GM12878 (cell line): ENCODE data around the gene SMURF1. TPM values are rescaled to one million over a fixed set of nuclear protein-coding genes. Genes with fewer than 3 reads are reported as not detected.
A peak's percentile ranks its signal among the peaks of the same experiment; 100 is the strongest.

Experiments used
- ATAC-seq: fragments of 200-7000 bp; cut with Tn5 transposase; 3 replicates; pipeline ENCODE4 v1.9.1; 2020; ENCODE audit warnings: mild to moderate bottlenecking, moderate library complexity
- BruUV-seq: library from RNA; stranded (reverse); fragments of 400-500 nt; replicated peaks from 2 replicates; lab custom pipeline; 2021; lab: Mats Ljungman, UMichigan
- CTCF ChIA-PET: fragments of 300-600 bp; sonication (Branson Sonifier 250); formaldehyde crosslinking; extraction: SDS; loops from one replicate; lab custom pipeline; 2021; ENCODE audit warnings: inconsistent platforms; lab: Yijun Ruan, JAX
- POLR2A ChIA-PET: fragments of 350-600 bp; formaldehyde crosslinking; extraction: SDS; loops from one replicate; lab custom pipeline; 2021; ENCODE audit warnings: inconsistent platforms; lab: Charles Lee
- RAD21 ChIA-PET: fragments of 300-600 bp; sonication (Branson Sonifier 250); formaldehyde crosslinking; loops from one replicate; lab custom pipeline; 2023; ENCODE audit warnings: antibody characterized with exemption; ENCODE audit not compliant: unreplicated experiment; lab: Charles Lee
- SMC1A ChIA-PET: fragments of 300-600 bp; sonication (Branson Sonifier 250); formaldehyde crosslinking; loops from one replicate; lab custom pipeline; 2023; ENCODE audit not compliant: unreplicated experiment, uncharacterized antibody; lab: Charles Lee
- DNase-seq: peaks from one replicate; pipeline ENCODE4 v3.0.0-alpha.2; 2011; ENCODE audit warnings: low read depth, low spot score
- FAIRE-seq: peaks from 3 replicates; lab custom pipeline; 2011; peaks lifted over from hg19 to GRCh38; lab: Jason Lieb, UNC
- H2AFZ ChIP-seq: 2 replicates; pipeline ENCODE4 v1.6.0; 2011; ENCODE audit warnings: low read depth, low read length, control low read depth; ENCODE audit not compliant: control insufficient read depth
- H3K27ac ChIP-seq: 2 replicates; pipeline ENCODE4 v1.5.1; 2011; ENCODE audit warnings: control low read depth; ENCODE audit not compliant: control insufficient read depth, insufficient read depth
- H3K27me3 ChIP-seq, 2 experiments: replicated peaks in 1 of 2; 2 replicates each; pipeline versions ENCODE4 v1.6.0 to v1.6.1; 2011; ENCODE audit warnings: low read length in 1 of 2; ENCODE audit not compliant: control insufficient read depth in 2 of 2, insufficient read depth in 2 of 2
- H3K36me3 ChIP-seq, 2 experiments: 2 replicates each; pipeline ENCODE4 v1.5.1; 2011; ENCODE audit warnings: low read length in 1 of 2; ENCODE audit not compliant: control insufficient read depth in 2 of 2, insufficient read depth in 2 of 2
- H3K4me1 ChIP-seq: 2 replicates; pipeline ENCODE4 v1.6.1; 2011; ENCODE audit warnings: mild to moderate bottlenecking, low read length, moderate library complexity, mixed read lengths; ENCODE audit not compliant: control insufficient read depth, insufficient read depth
- H3K4me2 ChIP-seq: 2 replicates; pipeline ENCODE4 v1.6.0; 2011; ENCODE audit warnings: control low read depth; ENCODE audit not compliant: control insufficient read depth, insufficient read depth
- H3K4me3 ChIP-seq: fragments of 200-600 bp; sonication (generic); 2 replicates; pipeline ENCODE4 v1.5.1; 2016
- H3K79me2 ChIP-seq: 2 replicates; pipeline ENCODE4 v1.6.0; 2011; ENCODE audit warnings: low read length; ENCODE audit not compliant: control insufficient read depth, insufficient read depth
- H3K9ac ChIP-seq: 2 replicates; pipeline ENCODE4 v1.8.0; 2011; ENCODE audit warnings: low read length, control low read depth, mixed read lengths; ENCODE audit not compliant: control insufficient read depth, insufficient read depth
- H3K9me3 ChIP-seq: replicated peaks from 3 replicates; pipeline ENCODE4 v1.5.1; 2011; ENCODE audit warnings: mild to moderate bottlenecking, low read length; ENCODE audit not compliant: control insufficient read depth, insufficient read depth
- H4K20me1 ChIP-seq: 2 replicates; pipeline ENCODE4 v1.6.0; 2011; ENCODE audit not compliant: control insufficient read depth, insufficient read depth
- EZH2 ChIP-seq: IDR thresholded peaks from 2 replicates; pipeline ENCODE4 v1.6.1; 2012; ENCODE audit warnings: low read depth, mild to moderate bottlenecking, control low read depth, inconsistent platforms, low read length, borderline replicate concordance; ENCODE audit not compliant: control insufficient read depth
- MXI1 ChIP-seq: fragments of 150-350 bp; IDR thresholded peaks from 2 replicates; pipeline ENCODE4 v1.6.1; 2011; ENCODE audit warnings: low read depth, mild to moderate bottlenecking, inconsistent platforms, low read length, improper control_type of control experiment
- PAX5 ChIP-seq: IDR thresholded peaks from 2 replicates; pipeline ENCODE4 v1.6.1; 2011; ENCODE audit warnings: low read depth, low read length, borderline replicate concordance
- SPI1 ChIP-seq: IDR thresholded peaks from 2 replicates; pipeline ENCODE4 v1.6.1; 2011; ENCODE audit warnings: low read depth, mild to moderate bottlenecking, low read length, moderate library complexity, borderline replicate concordance; ENCODE audit not compliant: insufficient read depth
- ZNF24 ChIP-seq: fragments of 450-650 bp; IDR thresholded peaks from 2 replicates; pipeline ENCODE4 v1.6.1; 2017; ENCODE audit warnings: antibody characterized with exemption, mild to moderate bottlenecking
- WGBS: methylation state at CpG from one replicate; pipeline ENCODE4 v1.1.6; 2016; ENCODE audit warnings: low lambda C conversion rate; ENCODE audit not compliant: insufficient replicate concordance, insufficient coverage; ENCODE audit errors: missing lambda C conversion rate; 5-methylcytosine and 5-hydroxymethylcytosine counted together
- in situ Hi-C: fragments of 300-500 bp; cut with MboI; formaldehyde crosslinking; loops from 9 replicates; pipeline ENCODE4 v1.14.3; 2018; ENCODE audit warnings: mixed read lengths
- intact Hi-C: fragments of 100-400 bp; cut with micrococcal nuclease; formaldehyde crosslinking; loops from one replicate; pipeline ENCODE4 v1.14.2; 2022; ENCODE audit not compliant: unreplicated experiment
- polyA plus RNA-seq, 11 experiments: library from polyadenylated mRNA; depleted of rRNA in 4 of 11; unstranded in 6 of 11; stranded (reverse) in 5 of 11; fragments of >200 nt; fragmentation: Nextera tagmentation in 4 of 11; fragmentation: Illumina TruSeq in 1 of 11; extraction: Ambion mirVana in 4 of 11; extraction: Trizol in 1 of 11; gene quantifications; 1 replicate in 1 of 11; 2 replicates in 10 of 11; pipeline versions ENCODE4 v1.2.1 to v1.2.3, GENCODE V29; 2011 to 2016; ENCODE audit warnings: inconsistent platforms in 2 of 11, missing spikeins in 2 of 11, low read depth in 1 of 11
- total RNA-seq, 4 experiments: library from RNA; depleted of rRNA in 3 of 4; stranded (reverse); fragments of >200 nt in 3 of 4; fragmentation: Illumina TruSeq in 1 of 4; extraction: Trizol in 1 of 4; gene quantifications; 2 replicates each; pipeline versions ENCODE4 v1.2.1 to v1.2.3, GENCODE V29; 2013 to 2021
- TF ChIP-seq, protein P1 (sequence below): fragments of 450-650 bp; formaldehyde crosslinking; IDR thresholded peaks from 2 replicates; pipeline ENCODE4 v1.5.0; 2022; ENCODE audit warnings: mild to moderate bottlenecking, missing genetic modification characterization

The SMURF1 gene
- total and polyA plus RNA-seq, 10 of the 15 experiments (the other 5 are each of a cell fraction or from before 2014, with no cell fraction given), result 0.76 to 14.0 (median 7.9) TPM

DNA sequence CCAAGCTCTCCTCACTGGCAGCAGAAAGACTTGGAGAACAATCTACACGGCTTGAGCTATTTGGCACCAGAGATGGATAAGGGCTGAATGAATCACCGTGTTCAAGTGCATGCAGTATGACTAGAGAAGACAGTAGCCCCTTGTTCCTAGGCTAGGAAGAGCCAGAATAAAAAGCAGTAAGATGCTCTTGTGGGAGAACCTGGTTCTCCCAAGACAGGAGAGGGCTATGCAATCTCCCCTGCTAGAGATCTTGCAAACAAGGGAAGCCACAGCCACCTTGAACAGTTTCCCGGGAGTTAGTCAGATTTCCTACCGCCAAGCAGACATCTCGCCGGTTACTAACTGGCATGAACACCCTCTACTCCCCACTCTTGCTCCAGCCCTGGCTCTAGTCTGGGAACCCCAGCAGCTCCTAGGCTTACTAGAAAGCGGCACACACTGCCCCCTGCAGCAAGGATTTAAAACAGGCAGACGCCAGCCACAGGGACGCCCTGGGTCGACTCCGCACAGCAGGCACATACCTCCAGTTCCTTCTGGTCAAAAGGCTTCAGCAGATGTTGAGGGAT is 107.3 kb downstream of the SMURF1 start (continued):
- TF ChIP-seq, protein P1, sequence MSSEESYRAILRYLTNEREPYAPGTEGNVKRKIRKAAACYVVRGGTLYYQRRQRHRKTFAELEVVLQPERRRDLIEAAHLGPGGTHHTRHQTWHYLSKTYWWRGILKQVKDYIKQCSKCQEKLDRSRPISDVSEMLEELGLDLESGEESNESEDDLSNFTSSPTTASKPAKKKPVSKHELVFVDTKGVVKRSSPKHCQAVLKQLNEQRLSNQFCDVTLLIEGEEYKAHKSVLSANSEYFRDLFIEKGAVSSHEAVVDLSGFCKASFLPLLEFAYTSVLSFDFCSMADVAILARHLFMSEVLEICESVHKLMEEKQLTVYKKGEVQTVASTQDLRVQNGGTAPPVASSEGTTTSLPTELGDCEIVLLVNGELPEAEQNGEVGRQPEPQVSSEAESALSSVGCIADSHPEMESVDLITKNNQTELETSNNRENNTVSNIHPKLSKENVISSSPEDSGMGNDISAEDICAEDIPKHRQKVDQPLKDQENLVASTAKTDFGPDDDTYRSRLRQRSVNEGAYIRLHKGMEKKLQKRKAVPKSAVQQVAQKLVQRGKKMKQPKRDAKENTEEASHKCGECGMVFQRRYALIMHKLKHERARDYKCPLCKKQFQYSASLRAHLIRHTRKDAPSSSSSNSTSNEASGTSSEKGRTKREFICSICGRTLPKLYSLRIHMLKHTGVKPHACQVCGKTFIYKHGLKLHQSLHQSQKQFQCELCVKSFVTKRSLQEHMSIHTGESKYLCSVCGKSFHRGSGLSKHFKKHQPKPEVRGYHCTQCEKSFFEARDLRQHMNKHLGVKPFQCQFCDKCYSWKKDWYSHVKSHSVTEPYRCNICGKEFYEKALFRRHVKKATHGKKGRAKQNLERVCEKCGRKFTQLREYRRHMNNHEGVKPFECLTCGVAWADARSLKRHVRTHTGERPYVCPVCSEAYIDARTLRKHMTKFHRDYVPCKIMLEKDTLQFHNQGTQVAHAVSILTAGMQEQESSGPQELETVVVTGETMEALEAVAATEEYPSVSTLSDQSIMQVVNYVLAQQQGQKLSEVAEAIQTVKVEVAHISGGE (CRISPR knock-in tag), result no peak
- TF ChIP-seq ZNF24 (no peak), MXI1 (no peak), EZH2 (no peak)

DNA sequence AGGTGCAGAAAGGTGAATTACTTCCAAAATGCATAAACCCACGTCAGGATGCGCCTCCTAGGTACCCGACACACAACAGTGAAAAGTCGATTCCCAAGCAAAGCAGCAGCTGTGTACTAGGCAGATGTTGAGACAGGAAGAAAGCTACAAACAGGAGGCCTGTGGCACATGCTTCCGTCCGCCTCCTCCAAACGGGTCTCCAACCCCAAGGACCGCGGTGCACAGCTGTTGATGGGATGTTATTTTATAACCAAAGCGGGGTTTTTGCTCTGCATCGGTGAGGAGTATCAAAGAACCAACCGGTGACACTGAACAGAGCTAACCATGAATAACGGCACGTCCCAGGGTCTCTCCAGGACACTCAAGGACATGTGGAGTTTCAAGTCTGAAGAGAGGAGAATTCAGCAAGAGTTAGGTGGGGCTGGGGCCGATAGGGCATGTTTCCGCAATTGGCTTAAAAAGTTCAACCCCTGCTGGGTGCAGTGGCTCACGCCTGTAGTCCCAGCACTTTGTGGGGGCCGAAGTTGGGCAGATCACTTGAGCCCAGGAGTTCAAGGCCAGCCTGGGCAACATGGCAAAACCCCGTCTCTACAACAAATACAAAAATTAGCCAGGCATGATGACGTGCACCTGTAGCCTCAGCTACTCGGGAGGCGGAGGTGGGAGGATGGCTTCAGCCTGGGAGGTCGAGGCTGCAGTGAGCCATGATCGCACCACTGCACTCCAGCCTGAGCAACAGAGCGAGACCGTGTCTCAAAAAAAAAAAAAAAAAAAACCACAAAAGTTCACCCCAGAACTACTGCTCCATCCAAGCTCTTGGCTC is 108.0 kb downstream of the SMURF1 start:
- Histone ChIP-seq H2AFZ (no peak overlapping the region), H3K4me3 (no peak overlapping the region), H3K4me2 (no peak overlapping the region), H3K9ac (no peak overlapping the region), H4K20me1 (no peaks in the 10 kb centered on the region), H3K27ac (no peak overlapping the region), H3K79me2 (no peaks in the 10 kb centered on the region), H3K9me3 (no peaks in the 10 kb centered on the region), H3K4me1 (no peaks in the 10 kb centered on the region; the same call in 1 of the 2 replicates), H3K27me3 (no peaks in the 10 kb centered on the region), H3K36me3 (peaks cover 24 to 40% of the 10 kb centered on the region in 2 experiments)
- ChIA-PET POLR2A (interaction anchor here (0.6 kb wide), 1 partner anchor 85 kb away, joined by 5 read pairs; no protein-coding TSS in a partner anchor), SMC1A (interaction anchor here (1.2 kb wide), 1 partner anchor 429 kb away, joined by 3 read pairs; no protein-coding TSS in a partner anchor), RAD21 (no interaction called here), CTCF (interaction anchor here (0.5 to 1.9 kb wide), 4 partner anchors 58 to 278 kb away, joined by 3 to 9 read pairs (median 4); no protein-coding TSS in a partner anchor)
- BruUV-seq, result no TSS peak
- 66% methylated on average over 26 of the region's 26 CpGs for WGBS
- DNase-seq, result no peak
- ATAC-seq, result no peak
- TF ChIP-seq PAX5 (peak; percentile 9; the same call in 1 of the 2 replicates), SPI1 (no peak)
- intact Hi-C loops, result no loop called here
- FAIRE-seq, result no peak
- in situ Hi-C loops, result no loop called here
